HG03139 (cell line): Measurements from ENCODE around the gene PAWR.
A peak's percentile ranks its signal among the peaks of the same experiment; 100 is the strongest.
"Not testable (repeated sequence)": the region's sequence is repeated elsewhere in the genome, so short reads cannot be mapped to it uniquely, and the experiment has no call there.

Experiments
- ATAC-seq: cut with Tn5 transposase; IDR thresholded peaks from one replicate; pipeline ENCODE4 v1.9.1; 2021; ENCODE audit not compliant: unreplicated experiment

The PAWR gene

DNA sequence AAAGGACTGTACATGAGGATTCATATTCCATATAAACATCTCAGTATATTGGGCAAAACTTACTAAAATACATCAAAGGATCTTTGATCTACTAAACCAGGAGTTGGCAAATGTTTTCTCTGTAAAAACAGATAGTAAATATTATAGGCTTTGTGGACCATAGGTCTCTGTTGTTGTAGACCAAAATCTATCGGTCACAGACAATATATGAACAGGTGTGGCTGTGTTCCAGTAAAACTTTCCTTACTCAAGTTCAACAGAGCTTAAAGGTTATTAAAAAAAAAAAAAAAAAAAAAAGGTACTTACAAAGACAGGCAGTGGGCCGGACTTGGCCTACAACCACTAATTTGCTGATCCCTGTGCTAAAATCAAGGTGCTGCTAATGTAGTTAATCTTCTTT lies 40.3 kb downstream of the PAWR start:
- no peak for ATAC-seq

DNA sequence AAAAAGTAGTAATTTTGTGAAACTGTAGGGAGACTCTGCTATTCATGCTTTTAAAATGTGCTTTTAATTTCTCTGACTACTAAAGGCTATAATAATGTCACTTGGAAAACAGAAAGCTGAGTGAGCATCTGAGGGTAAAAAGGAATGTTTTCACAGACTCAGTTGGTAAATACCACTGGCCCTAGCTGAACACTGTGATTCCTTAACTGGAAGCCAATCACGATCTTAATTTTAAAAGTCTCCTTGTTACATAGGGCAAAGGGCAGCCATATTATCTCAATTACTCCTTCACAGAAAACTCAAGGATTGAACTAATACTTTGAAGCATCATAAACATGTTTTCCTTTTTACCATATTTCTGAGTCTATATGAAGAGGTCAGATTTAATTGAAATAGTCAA lies 41.9 kb downstream of the PAWR start:
- no peak for ATAC-seq

DNA sequence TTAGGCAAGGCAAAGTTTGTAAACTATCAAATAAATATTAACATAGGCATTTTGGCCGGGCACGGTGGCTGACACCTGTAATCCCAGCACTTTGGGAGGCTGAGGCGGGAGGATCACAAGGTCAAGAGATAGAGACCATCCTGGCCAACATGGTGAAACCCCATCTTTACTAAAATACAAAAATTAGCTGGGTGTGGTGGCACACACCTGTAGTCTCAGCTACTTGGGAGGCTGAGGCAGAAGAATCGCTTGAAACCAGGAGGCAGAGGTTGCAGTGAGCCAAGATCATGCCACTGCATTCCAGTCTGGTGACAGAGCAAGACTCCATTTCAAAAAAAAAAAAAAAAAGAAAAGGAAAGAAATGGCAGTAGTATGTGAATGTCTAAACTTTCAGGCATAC lies 43.9 kb downstream of the PAWR start:
- ATAC-seq, result not testable (repeated sequence)

DNA sequence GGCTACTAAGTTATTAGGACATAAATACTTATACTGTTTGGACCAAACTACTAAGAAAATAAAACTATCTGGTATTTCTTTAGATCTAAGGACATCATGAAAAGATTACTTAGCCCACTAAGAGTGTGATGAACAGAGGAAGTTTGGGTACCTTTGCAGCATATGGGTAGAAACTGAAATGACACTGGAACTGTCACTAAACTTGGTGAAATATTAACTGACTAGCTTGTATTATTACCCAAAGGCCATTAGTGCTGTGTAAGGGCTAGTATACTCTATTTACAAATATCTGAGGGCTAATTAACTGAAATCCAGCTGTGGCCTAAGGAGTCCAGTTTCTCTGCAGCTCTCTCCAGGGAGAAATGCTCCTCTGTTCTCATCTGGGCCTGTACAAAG lies 45.5 kb downstream of the PAWR start:
- peak; percentile 98 for ATAC-seq

DNA sequence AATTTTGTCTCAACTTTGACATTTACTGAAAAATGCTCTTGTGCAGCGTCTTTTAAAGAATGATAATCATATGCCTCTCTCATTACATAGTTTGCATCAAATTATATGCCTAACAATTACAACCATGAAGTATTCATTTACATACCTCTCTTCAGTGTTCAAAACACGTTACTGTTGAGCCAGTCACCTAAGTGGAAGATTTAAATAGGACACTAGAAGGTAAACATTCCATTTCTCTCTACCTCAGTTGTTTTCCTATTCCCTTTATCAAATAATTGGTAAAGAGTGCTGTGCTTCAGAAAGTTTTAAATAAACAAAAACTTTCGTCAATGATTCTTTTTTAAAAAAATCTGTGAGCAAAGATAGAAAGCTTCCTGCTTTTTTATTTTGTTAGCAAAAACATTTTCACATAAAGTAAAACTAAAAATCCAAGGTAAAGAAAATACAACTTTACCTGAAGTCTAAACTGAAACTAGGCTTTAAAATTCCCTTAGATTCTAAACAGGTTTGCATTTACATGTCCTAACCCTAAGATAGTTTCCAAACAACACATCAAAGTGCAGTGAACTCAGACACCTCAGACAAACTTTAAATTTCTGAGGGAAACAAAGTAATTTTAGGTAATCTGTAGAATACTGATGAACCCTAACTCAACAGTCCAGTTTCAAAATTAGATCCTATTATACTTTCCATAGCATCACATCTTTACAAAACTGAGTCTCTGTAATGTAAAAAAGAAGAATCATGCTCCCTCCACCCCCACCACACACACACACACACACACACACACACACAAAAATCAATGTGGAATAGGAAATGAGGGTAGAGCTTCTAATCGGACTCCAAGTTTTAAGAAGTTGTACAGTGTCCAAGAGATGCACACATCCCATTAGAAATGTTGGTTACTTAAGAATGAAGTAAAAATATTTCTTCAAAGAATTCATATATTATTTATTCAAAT lies 46.2 kb downstream of the PAWR start:
- peak; percentile 7 for ATAC-seq

DNA sequence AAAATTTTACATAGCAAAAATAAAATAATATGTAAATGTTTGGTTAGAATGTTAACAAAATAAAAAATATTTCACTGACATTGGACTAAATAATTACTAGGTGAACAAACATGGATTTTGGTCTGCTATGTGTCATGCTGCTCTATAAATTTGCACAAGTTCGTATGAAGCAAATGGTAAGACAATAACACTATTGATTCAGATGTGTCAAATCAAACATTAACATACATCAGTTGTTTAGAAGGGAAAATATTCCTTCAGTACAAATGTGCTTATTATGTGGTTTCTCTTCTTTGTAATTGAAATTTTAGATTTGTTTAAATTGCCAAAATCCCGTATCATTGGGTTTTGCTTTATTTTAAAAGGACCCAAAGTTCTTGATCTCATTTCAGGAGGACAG lies 46.9 kb downstream of the PAWR start:
- no peak for ATAC-seq

DNA sequence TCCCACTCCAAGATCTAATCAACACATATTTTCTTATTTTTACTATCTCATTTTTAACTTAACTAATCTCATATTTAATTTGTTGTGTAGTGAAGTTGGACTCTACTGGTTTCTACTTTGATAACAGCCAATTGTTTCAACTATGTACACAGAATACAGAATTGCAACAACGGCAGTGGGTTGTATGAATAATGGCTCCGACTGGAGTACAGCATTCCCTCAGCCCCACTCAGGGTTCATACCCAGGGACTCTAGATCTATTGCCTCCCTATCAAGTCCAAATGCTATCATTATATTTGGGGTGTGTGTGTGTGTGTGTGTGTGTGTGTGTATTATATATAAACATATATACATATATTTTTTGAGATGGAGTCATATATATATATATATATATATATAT lies 52.3 kb downstream of the PAWR start:
- ATAC-seq, result no peak

DNA sequence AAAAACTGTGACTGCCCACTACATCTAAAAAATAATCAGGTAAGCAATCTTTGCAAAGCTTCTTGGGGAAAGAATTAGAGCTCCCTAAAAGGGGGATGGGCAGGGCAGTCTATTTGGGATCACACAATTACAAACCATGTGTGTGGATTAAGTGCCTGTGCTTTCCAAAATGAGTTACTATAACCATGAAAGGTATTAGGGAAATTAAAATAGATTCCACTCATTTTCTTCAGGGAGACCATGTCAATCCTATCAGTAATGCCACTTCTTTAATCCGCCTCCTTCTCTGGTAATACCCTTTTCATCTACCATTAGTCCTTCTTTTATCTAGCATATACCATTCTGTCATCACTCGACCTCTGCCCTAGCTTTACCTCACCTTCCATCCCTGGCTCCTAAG lies 53.7 kb downstream of the PAWR start:
- no peak for ATAC-seq

DNA sequence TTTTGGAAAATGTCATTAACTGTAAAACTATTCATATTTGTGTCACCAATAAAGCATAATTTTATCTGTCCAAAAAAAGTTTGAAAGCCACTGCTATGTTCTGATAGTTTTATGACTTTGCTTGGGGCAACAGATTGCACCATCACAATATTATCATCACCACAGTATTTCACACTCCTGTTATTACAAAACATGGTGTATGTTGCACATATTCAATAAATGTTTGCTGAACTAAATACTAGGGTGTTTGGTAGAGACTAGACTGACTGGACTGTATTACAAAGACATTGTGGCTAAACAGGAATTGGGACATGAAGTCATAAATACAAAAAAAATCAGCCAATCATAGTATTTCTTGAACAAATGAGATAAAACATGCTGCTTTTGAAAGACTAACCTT lies 55.1 kb downstream of the PAWR start:
- ATAC-seq, result no peak

DNA sequence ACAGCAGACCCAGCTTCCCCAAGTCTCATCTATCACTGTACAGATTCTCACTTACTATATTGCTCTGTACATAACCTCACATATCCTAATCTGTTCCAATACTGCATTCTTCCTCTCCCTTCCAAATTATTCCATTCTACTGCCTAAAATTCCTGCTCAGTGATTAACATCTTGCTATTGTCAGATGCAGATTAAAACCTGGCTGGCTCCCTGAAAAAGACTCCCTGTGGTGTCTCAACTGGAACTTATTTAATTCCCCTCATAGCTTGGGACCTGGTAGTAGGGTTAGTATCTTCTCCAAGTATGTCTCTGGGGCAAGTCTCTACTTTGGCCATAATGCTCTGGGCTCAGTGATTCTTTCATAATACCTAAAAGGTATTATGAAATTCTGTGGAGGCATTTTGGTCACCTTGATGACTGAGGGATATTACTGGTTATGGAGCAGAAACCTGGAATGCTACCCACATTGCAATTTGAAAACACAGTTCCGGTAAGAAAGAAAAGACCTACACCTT lies 55.8 kb downstream of the PAWR start:
- no peak for ATAC-seq

DNA sequence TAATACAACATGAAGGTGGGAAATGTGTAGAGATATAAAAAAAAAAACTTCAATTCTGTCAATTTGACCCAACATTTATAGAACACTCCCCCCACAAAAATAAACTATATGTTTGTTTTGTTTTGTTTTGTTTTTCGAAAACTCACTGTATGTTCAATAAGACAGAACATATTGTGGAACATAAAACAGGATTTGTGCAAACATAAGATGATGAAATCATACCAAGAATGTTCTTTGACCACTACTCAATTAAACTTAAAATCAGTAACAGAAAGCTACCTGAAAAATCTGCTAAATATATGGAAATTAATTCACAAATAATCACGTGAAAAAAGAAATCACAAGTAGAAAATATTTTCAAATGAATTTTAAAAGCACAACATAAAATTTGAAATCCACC lies 61.2 kb downstream of the PAWR start:
- ATAC-seq, result no peak

DNA sequence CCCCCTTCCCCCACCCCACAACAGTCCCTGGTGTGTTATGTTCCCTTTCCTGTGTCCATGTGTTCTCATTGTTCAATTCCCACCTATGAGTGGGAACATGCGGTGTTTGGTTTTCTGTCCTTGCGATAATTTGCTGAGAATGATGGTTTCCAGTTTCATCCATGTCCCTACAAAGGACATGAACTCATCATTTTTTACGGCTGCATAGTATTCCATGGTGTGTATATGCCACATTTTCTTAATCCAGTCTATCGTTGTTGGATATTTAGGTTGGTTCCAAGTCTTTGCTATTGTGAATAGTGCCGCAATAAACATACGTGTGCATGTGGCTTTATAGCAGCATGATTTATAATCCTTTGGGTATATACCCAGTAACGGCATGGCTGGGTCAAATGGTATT lies 64.0 kb downstream of the PAWR start:
- not testable (repeated sequence) for ATAC-seq

DNA sequence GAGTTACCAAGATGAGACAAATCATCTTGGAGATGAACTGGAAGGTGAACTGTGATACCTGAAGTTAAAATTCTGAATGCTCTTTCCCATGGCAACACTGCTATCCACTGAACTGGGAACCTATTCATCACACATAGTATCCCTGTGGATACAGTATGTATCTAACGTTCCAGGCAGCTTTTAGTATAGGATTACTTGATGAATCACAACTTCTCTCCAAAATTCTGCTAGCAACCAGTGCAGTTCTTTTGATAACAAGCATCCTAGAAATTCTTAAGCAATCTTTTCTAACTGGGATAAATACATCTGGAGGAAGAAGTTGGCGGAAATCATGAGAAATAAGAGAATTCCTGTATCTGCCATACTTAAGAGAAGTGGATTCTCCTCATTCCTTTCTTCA lies 66.4 kb downstream of the PAWR start:
- ATAC-seq, result no peak

DNA sequence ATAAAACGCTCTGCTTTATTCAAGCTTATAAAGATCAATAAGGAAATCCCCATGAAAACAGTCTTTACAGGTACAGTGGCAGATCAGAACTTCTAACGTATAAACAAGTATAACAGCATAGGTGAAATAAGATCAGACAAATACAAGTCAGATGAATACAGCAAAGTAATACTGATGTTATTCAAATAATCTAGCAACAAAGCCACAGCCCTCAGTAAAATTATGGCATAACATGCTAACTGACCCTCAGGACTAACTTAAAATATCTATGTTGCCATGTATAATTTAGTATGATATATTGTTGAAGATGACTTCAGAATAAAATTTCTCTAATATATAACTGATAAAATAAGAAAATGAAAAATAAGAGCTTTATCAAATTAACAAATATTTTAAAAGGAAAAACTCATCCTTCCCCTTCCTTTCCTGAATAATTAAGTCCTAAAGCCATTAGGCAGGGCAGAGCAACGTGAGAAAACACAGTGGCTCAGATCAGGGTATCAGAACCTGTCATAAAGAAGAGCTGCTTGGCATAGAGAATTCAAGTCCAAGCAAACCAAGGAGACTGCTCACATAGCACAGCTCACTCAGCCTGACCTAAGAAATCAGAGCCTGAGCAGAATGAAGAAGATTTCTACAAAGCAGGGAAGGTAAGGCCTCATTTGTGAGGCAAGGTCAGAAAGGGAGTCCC lies 70.7 kb downstream of the PAWR start:
- ATAC-seq, result no peak

DNA sequence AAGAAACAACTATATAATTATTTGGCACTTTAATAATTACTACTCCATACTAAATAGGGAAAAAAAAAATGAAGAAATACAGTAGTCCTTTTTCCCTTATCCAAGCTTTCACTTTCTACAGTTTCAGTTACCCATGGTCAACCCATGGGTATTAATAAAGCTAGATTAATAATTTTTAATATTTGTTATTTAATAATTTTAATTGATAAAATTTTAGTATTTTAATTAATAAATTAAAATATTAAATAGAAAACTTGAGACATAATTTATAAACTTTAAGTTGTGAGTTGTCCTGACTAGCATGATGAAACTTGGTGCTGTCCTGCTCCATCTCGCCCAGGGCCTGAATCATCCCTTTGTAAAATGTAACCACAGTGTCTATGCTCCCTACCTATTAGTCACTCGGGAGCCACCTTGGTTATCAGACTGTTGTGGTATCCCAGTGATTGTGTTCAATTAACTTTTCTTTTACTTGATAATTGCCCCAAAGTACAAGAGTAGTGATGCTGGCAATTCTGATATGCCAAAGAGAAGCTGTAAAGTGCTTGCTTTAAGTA lies 71.8 kb downstream of the PAWR start:
- no peak for ATAC-seq

DNA sequence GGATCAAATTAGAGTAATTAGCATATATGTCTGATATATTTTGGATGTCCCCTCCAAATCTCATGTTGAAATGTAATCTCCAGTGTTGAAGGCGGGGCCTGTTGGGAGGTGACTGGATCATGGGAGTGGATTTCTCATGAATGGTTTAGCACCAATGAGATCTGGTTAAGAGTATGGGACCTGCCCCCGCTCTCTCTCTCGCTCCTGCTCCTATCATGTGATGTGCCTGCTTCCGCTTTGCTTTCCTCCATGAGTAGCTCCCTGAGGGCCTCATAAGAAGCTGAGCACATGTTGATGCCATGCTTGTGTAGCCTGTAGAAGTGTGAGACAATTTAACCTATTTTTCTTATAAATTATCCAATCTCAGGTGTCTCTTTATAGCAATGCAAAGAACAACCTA lies 73.1 kb downstream of the PAWR start:
- no peak for ATAC-seq

DNA sequence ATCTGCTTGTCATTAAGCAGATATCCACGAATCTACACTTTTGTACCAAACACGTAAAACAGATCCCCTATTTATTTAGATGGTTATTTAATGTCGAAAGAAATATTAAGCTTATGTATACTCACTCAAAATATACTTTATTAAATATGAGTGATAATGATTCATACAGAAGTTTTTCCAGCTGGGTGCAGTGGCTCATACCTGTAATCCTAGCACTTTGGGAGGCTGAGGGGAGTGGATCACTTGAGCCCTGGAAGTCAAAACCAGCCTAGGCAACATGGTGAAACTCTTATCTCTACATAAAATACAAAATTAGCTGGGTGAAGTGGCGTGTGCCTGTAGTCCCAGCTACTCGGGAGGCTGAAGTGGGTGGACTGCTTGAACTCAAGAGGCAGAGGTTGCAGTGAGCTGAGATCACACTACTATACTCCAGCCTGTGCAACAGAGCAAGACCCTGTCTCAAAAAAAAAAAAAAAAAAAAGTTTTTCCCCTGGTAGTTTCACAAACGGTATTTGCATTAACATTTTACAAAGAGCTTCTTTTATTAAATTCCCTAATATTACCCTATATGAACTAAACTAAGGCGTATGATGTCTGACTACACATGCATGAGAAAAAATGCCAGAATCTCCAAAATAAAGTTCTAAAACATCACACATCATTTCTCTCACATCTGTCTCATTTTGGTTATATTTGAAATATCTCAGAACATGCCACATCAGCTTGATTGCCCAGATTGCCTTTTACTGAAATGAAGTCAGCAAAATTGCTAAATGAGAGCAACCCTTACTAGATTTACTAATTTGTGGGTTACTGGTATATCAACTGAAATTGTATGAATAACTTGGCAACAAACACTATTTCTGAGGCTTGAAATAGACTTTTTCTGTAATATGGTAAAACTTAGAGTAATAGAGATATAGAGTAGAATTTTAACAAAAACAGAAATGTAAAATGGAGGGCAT lies 74.9 kb downstream of the PAWR start:
- ATAC-seq, result no peak

DNA sequence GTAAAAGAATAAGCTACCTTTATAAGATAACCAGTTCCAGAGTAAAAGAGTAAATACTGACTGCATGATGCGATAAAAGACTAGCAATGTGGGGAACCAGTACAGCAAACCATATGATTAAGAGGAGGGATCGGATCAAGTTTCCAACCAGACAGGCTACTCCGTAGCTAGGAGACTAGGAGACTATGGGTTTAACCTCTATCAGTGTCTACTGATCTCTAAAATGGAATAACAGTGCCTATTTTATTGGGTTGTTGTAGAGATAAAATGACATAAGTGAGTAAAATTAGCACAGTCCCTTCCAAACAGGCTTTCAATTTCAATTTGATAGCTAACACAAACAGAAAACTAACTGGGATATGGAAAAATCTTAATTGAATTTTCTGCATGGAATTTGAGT lies 76.0 kb downstream of the PAWR start:
- ATAC-seq, result no peak

DNA sequence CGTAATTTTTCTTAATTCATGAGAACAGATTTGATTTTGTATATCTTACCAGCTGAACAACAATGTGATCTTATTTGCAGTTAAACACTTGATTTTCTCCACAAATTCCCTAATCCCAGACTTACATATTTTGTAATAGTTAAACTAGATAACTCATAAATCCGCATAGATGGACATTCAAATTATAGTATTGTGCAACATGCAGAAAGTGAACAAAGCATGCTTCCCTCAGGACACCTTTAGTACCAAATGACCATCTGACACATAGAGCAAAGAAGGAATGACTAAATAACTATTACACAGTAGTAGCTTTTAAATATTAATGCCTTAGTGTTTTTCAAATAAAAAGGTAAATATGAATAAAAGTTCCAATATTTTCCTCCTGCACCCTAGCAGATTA lies 88.9 kb downstream of the PAWR start:
- no peak for ATAC-seq

DNA sequence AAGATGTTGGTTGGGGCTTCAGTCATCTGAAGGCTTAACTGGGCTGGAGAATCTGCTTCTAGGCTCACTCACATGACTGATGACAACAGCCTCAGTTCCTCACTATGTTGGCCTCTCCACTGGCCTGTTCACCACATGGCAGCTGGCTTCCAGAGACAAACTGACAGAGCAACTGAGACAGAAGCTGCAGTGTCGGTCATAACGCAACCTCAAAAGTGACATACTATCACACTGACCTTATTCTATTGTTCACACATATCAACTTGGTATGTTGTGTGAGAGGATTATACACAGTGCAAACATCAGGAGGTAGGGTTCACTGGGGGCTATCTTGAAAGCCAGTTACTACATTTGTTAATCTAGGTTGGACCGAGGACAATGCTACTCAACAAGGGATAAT lies 92.9 kb downstream of the PAWR start:
- no peak for ATAC-seq
